ENCODE data around the gene ZEB2.

The ZEB2 gene

DNA sequence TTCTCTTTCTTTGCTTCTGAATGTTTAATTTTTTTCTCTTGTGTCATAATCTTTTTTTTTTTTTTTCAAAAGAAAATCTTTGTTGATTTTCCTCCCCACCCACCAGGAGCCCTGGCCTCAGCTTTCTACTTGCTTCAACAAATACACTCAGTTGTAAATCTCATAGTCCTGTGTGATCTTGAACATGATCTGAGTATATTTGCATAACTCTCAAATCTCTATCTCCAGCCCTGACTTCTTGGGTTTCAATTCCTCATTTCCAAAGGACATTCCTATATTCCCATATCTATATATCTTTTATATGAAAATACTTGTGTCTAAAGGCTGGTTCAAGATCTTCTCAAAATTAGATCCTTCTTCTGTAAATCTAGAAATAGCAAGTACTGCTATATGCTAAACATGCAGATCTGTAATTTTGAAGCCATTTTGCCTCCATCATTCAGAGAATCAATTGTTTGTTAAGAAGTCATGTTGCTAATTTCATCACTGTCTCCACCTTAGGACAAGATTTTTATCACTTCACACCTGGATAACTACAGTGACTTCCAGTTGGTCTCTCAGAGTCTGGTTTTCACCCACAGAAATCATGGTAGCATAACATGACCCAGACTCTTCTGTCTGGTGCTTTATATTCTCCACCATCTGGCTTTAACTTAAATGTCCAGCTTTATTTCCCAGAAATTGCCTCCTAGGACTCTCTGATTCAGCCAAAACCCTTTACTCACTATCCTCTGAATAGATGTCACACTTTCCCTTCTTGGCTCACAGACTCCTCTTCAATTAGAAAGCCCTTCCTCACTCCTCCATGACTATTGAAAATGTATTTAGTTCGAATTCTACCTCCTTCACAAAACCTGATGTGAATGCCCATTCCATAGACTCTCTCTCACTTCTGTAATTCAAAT lies 98.1 kb downstream of the ZEB2 start:
- ATAC-seq (no peak), DNase-seq (no peak)

DNA sequence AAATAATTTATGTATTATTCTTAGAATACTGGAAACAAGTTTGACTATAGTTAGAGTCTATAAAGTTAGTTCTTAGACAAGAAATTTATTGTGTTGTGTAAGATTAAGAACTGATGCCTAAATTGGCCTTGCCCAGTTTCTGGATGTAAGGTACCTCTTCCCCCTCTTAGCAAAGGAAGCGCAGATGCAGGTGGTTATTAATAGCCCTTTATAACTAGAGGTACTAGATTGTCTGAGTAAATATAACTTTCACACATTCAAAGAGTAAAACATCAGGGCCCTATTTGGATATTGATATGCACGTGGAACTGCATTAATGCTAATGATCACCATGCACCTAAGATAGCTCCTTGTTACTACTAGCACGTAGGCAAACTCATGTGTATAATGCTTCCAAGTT lies 100.7 kb downstream of the ZEB2 start:
- no peak for ATAC-seq

DNA sequence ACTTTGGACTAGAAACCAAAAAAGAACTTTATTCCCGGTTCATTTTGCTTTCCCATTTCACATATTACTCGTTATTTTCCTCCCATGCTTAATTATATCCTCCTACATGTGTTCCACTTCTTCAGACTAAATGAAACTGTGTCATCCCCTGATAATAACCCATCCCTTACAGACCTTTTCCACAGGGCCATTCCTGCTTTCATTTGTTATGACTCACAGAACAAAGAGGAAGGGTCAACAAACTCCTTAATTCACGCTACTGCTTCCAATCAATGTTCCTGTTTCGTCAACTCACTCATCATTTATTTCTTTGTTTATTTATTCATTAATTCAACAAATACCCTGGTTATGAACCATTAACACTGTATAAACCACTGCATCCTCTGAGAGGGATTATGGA lies 104.5 kb downstream of the ZEB2 start:
- ATAC-seq (no peak), DNase-seq (no peak)

More for the DNA sequence above, 100.7 kb downstream of the ZEB2 start:
- no peak for DNase-seq

DNA sequence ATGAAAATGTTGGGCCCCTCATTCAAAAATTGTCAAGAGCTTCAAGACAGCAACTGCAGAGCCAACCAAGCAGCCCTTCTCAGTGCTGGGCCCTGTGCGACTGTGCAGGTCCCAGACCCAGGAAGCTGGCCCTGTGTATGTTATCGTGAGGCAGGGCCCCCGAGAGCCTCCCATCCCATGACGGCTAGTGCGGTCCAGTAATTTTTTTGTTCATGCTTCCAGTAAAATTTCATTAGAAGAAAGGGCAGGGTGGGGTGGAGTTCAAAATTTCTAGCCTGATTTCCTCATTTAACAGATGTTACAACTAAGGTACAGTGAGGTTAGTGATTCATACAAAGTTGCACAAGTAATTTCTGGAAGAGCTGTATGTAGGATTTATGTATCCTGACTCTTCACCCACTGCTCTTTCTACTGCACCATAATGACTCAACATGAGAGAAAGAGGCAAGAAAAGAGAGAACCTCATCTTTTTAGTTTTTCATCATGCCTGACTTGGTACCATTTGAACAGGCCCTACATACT lies 105.5 kb downstream of the ZEB2 start:
- ATAC-seq: peak; percentile 96
- peak; percentile 18 for DNase-seq

DNA sequence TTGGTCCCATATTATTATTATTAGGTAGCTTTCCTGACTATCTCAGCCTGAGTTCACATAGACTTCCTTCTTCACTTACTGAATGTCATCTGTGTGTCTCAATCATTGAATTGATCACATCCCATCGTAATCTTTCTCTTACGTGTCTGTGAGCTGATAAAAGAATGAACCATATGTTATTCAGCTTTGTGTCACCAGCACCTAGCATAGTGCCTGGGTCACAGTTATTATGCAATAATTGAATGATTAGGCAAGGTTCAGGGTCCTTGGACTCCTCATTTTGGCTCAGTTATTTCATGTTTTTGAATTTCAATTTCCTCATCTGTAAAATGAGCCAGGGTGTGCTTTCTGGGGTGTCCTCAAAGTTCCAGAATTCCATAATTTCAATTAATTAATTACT lies 107.2 kb downstream of the ZEB2 start:
- DNase-seq (no peak), ATAC-seq (no peak)

DNA sequence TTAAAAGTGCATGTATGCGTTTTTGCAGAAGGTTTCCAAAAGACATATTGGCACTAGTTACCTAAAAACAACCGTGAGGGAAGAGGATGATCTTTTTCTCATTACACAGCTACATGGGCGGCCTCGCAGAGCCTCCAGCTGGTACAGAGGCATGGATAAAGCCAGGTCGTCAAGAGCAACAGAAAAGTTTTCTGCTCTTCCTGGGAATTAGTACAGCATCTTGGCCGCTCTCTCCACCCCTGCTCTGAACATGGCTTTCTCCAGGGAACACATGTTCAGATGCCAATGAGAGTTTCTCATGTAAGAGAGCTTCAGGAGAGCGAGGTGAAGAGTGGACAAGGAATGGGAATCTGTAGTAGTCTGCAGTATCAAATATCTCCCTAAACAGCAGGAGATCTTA lies 108.4 kb downstream of the ZEB2 start:
- ATAC-seq (no peak), DNase-seq (no peak)

DNA sequence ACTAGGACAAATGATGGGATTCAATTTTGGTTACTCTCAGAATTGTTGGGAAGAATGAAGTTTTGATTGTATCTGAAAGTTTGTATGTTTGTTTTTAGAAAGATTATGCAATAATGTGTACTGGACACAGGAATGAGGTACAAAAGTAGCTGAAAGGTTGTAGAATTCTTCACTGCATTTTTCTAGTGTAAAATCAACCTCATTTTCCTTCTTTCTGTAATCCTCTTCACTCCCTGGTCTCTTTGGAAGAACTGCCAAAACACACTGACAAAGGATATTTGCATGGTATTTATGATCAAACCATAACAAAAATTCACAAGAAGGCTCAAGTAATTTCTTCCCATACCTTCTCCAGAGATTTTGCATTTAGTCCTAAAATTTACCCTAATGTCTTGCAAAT lies 110.7 kb downstream of the ZEB2 start:
- no peak for ATAC-seq
- no peak for DNase-seq

DNA sequence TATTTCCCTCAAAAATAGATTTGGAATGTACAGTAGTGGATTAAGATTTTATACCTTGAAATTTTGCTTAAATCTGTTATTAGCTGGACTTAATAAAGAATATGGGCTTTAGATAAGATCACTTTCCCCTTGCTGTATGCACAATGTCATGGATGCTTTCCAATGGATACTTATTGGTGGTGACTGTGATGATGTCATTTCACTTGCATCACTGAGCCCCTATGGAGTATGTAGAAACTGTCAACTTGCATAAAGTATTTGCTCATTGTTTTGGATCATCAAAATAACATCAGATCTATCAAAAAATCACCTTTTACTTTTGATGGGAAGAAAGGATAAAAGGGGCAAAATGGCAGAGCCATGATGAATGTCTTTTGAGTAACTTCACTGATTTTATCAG lies 112.7 kb downstream of the ZEB2 start:
- ATAC-seq: no peak
- no peak for DNase-seq

DNA sequence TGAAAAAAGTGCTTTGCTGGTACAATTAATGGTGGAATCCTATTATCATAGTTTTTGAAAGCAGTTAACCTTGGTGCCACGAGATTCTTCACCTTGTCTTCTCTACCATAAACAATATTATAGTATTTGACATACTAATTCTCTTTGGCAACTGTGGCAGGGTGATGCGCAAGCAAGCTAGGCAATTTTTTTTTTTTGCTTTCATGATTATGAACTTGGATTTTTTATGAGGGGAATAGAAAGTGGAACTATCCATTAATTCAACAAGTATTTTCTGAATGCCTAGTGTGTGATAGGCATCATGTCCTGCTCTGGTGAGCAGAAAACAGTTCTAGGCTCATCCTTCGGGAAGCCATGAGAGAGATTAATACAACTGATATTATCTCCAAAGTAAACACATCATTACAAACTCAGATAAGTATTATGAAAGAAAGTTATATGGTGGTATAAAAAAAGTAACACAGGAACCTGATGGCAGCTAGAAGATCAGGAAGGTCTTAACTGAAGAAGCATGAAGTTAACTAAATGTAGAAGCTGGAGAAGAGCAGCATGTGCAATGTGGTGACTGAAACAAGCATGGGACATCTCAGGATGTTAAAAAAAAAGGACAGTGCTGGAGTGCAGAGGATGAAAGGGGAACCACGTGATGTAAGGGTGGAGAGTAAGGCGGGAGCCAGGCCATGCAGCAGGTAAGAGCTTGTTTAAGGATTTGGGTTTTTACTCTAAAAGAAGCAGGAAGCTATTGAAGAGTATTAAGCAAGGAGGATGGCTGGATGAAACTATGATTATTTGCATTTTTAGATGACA lies 113.7 kb downstream of the ZEB2 start:
- ATAC-seq (no peak), DNase-seq (no peak)

DNA sequence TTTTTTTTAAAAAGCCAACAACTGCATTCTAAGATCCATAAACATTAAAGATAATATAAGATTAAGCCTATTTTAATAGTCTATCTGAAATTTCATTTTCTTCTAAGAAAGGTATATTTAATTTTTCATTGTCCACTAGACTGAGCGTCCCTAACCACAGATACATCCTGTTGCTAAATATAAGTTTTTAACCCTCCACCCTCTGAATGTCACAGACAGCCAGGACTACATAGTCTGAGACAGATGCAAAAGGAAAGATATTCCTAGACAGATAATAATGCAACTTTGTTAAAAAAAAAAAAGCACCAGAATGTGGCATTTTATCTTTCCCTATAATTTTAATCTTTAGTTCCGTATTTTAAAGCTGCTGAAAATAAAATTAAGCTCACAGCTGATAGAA lies 114.6 kb downstream of the ZEB2 start:
- DNase-seq (no peak), ATAC-seq (no peak)

DNA sequence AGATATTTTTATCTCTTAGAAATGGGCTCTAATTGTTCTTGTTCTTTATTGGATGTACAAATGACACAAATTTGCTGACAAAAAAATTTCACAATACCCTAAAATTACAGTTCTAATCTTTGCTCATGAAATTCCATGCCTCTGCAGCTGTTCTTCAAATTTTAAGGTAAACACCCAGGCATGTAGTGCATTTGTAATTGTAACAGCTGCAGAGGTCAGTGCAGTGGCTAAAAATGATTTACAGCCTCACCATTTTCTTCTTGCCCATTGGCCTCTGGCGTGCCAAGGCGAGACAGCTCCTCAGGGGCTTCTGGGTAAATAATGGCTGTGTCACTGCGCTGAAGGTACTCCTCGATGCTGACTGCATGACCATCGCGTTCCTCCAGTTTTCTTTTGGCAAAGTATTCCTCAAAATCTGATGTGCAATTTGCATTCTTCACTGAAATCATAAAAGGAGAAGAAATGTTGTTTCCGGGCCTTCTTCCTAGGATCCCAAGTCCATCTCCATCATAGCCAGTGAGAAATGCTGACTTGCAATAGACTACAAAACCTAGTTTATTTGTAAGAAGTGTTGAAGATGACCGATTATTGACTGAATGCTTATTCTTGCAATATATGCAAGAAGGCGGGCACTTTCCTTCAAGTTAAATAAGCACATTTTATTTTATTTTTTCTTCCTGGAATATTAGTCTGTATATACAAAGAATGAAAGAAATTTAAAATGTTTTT lies 115.2 kb downstream of the ZEB2 start:
- ATAC-seq (no peak), DNase-seq (no peak)

DNA sequence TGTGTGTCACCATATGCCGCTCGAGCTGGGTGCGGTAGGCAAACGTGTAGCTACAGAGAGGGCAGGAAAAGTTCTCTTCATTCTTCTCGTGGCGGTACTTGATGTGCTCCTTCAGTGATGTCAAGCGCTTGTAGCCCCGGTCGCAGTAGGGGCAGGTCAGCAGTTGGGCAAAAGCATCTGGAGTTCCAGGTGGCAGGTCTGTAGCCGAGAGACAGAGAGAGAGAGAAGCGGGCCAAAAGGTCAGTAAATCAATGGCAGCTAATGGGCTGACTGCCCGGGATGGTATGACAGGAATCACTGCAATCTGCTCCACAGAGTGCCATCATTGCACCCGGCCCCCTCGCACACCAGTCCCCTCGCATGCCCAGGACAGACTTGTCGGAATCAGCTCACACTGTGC lies 116.0 kb downstream of the ZEB2 start:
- DNase-seq: no peak
- ATAC-seq: no peak

DNA sequence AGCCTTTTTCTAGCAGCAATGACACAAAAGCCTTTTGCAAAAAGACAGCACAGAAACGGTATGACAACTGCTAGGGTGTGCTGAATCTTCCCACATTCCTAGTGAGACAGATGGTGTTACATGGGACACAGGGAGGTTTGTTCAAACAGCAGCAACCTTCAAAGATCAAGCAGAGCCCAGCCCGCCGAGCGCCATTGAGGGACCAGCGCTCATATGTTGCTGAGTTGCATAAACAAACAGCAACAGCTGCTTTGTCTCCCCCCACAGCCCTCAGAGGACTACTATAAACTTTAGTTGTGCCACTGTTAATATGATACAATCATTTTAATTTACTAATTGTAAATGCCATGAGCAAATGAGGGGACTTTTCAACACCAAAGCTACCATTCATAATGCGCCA lies 117.7 kb downstream of the ZEB2 start:
- DNase-seq (no peak), ATAC-seq (no peak)

DNA sequence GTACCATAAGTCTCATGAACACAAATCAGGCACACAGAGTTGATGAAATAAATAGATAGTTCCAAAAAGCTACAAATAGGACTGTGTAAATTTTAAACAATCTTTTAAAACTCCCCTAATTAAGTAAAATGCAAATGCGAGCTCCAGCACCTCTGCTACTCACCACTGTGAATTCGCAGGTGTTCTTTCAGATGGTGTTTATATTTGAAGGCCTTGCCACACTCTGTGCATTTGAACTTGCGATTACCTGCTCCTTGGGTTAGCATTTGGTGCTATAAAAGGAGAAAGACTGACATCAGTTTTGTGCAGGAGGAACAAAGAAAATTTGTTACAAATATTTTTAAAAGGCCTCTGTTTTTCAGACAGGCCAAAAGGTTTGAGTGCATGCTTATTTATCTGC lies 118.9 kb downstream of the ZEB2 start:
- no peak for DNase-seq
- no peak for ATAC-seq

DNA sequence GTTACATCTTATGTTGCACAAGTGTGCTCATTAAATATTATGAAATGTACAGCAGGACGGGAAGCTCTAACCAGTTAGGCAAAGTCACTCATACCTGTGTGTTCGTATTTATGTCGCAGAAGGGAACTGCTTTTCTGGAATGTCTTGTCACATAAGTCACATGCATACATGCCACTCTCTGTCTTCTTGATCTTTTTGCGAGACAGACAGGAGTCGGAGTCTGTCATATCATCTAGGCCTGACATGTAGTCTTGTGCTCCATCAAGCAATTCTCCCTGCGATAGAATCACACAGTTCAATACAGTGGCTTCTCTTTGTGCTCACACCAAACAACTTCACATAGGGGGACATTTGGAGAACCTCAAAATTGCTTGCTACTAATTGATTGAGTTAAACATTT lies 123.6 kb downstream of the ZEB2 start:
- no peak for ATAC-seq
- DNase-seq: no peak

DNA sequence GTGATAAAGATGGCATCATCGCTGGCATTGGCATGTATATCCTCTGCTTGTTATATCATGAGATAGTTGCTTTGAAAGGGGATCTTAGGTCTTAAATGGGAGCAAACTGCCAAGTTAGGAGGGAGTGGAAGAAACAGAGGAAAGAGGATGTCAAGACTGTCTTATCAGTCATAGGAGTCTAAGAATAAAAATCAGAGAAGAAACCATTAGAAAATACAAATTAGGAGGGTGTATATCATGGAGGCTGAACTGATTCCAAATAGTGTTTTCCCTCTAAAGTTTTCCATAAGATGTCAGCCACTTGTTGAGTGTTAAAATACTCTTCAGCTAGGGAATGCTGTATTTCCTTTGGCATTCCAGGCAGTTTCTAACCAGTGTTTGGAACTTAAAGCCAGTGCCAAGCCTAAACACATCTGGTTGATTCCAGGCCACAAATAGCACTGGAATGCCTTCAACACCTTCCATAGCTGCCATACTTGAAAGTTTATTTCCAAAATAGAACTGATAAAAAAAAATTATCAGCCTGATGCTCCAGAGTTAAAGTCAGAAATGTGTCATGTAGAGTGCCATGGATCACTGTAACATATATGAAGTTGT lies 129.4 kb downstream of the ZEB2 start:
- ATAC-seq (no peak), DNase-seq (no peak)

DNA sequence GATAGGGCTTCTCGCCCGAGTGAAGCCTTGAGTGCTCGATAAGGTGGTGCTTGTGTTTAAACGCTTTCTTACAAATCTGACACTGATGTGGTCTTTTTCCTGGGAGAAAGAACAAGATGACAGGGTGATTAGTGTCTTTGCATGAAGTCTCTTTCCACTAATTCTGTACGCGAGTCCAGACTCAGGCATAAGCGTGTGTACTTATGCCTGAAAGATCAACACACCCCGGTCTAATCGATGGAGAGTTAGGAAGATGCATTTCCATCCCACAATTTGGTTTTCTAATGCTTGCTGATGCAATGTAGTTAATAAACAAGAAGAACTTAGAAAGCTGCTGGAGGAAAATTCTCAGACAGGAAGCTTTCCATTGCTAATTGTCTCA lies 130.0 kb downstream of the ZEB2 start:
- DNase-seq (no peak), ATAC-seq (no peak)

DNA sequence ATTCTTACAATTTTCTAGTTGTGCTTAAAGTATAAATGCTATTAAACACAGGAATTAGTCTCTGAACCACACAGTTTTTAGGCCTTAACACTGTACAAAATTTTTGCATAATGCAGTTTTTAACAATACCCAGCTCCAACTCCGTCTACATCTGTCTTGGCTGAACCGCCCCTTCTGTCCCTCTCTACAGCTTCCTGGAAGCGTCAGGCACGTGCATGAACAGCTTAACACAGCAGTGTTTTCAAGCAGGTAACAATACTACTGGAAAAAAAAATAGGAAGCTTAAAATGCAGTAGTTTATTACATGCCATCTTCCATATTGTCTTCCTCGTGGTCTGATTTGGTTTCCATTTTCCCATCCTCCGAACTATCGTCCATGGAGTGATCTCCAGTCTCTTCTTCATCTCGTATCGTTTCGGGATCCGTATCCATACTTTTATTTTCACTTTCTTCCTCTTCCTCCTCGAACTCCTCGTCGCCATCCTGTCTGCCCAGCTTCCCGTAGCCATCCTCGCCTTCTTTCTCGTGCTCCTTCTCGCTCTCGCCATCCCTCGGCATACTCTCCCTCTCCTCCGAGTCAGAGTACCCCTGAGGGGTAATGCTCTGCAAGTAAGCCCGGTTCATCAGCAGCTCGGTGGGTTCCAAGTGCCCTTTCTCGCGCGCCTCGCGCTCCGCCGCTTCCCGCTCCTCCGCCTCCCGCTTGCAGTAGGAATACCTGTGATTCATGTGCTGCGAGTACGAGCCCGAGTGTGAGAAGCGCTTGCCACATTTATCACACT lies 130.6 kb downstream of the ZEB2 start:
- no peak for DNase-seq
- no peak for ATAC-seq

DNA sequence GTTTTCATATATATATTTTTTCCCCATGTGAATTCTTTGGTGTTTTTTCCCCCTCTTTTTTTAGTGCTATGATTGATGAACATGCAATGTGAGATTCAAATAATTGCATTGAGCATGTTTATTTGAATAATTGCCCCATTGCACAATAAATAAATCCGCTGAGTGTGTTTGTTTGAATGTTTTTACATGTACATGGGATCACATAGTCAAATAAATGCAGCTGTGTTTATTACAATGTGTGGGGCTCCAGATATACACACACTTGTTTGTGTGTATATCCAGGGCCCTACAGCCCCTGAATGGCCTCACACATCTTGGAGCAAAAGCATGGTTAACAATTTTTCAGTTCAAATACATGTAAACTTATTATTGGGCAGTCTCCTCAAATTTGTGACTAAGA lies 134.5 kb downstream of the ZEB2 start:
- DNase-seq (no peak), ATAC-seq (no peak)

DNA sequence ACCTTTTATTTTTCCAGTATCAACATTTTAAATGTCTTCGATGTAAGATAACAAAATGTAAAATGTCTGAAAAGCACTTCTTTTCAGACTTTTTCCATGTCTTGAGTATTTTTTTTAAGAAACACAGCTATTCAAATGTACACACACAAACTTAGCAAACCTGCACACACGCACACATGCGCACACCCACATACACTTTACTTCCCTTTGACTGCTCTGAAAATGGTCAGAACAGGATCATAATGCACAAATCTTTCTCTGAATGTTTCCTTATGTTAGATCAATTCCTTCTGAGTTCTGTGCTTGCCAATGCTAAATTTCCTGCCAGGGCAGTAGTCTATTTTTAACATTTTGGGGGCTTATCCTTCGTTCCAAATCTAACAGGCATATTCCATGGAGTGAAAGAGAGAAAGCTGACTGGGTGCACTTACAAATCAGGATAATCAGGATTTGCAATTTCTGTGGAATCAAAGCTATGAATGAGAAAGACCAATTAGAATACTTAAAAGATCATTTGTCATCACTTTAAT lies 136.3 kb downstream of the ZEB2 start:
- ATAC-seq (no peak), DNase-seq (no peak)

DNA sequence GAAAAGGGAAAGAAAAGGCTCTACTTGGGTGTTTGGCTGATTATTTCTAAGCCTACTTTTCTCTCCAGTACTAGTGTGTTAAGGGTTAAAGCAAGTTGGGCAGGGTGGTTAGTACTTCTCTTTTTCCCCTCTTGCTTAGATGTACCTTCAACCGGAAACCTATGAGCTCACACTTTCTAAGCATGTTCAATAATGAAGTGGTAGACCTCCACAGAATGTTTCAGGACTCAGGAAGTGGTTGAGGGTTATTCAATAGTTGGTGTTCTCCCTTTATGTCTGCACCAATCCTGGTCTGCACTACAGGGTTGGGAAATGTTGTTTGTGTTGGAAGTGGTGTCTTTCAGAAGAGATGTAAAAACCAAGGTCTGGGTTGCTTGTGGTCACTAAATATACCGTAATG lies 137.1 kb downstream of the ZEB2 start:
- DNase-seq (peak; percentile 27), ATAC-seq (peak; percentile 95)

All from stimulated activated naive CD8-positive, alpha-beta T cell treated with anti-CD3 and anti-CD28 coated beads, Interleukin-15, Interleukin-2, amounts not matched to agents 100 U/mL and 50 U/mL, for 24 hours (primary cell).